ENCODE results near the gene SLC30A3. TPM values are rescaled to one million over a fixed set of nuclear protein-coding genes. Genes with fewer than 3 reads are reported as not detected.

Gene SLC30A3
- total and polyA plus RNA-seq, 3 donors from 2014 or later = 111 to 160 (median 130) TPM

- Histone ChIP-seq H3K9me3 (no peaks in the 10 kb centered on the region), H3K27ac (no peak overlapping the region), H3K4me3 (no peak overlapping the region), H3K36me3 (ENCODE audit: low read depth, missing control alignments) (no peaks in the 10 kb centered on the region), H3K4me1 (peaks cover 13% of the 10 kb centered on the region), H3K27me3 (no peaks in the 10 kb centered on the region)
- no peak for TF ChIP-seq CTCF (IDR thresholded peaks at IDR 0.05)
- TF ChIP-seq POLR2A (IDR thresholded peaks at IDR 0.05) = no peak
- DNase-seq = no peak
- WGBS, 2 donors = 90 to 92% methylated on average over 7 of the region's 7 CpGs
- intact Hi-C loops (cut with DNase I; ENCODE audit: low total_unique reads) = no loop called here
Observed at GRCh38 chr2:27256855-27257454, 5.9 kb downstream of the SLC30A3 start.

- intact Hi-C loops (cut with DNase I; ENCODE audit: low total_unique reads) = no loop called here
- TF ChIP-seq CTCF (IDR thresholded peaks at IDR 0.05) (no peak), POLR2A (IDR thresholded peaks at IDR 0.05) (no peak)
- no peak for DNase-seq
- WGBS, 2 donors = 45 to 56% methylated on average over 1 of the region's 1 CpG
- H3K36me3 ChIP-seq (ENCODE audit: low read depth, missing control alignments) = no peaks in the 10 kb centered on the region
- H3K4me1 ChIP-seq = peaks cover 8% of the 10 kb centered on the region
- no peak overlapping the region for H3K27ac ChIP-seq
- H3K9me3 ChIP-seq = no peaks in the 10 kb centered on the region
- no peak overlapping the region for H3K4me3 ChIP-seq
- H3K27me3 ChIP-seq = no peaks in the 10 kb centered on the region
Observed at GRCh38 chr2:27255660-27256059, 7.2 kb downstream of the SLC30A3 start.

GRCh38 chr2:27255187-27255586, 7.7 kb downstream of the SLC30A3 start:
- WGBS, 2 donors = 42 to 61% methylated on average over 13 of the region's 13 CpGs
- H3K27me3 ChIP-seq = no peaks in the 10 kb centered on the region
- peaks cover 13% of the 10 kb centered on the region for H3K4me1 ChIP-seq
- TF ChIP-seq CTCF (IDR thresholded peaks at IDR 0.05) = no peak
- no peak for TF ChIP-seq POLR2A (IDR thresholded peaks at IDR 0.05)
- H3K9me3 ChIP-seq = no peaks in the 10 kb centered on the region
- no peaks in the 10 kb centered on the region for H3K36me3 ChIP-seq (ENCODE audit: low read depth, missing control alignments)
- H3K4me3 ChIP-seq = no peak overlapping the region
- intact Hi-C loops (cut with DNase I; ENCODE audit: low total_unique reads) = no loop called here
- no peak overlapping the region for H3K27ac ChIP-seq
- DNase-seq = peak; percentile 67

- Histone ChIP-seq H3K27me3 (no peaks in the 10 kb centered on the region), H3K36me3 (ENCODE audit: low read depth, missing control alignments) (no peaks in the 10 kb centered on the region), H3K27ac (no peak overlapping the region), H3K4me1 (peaks cover 18% of the 10 kb centered on the region), H3K4me3 (no peak overlapping the region), H3K9me3 (no peaks in the 10 kb centered on the region)
- WGBS, 2 donors = 82 to 86% methylated on average over 13 of the region's 13 CpGs
- intact Hi-C loops (cut with DNase I; ENCODE audit: low total_unique reads) = no loop called here
- no peak for TF ChIP-seq CTCF (IDR thresholded peaks at IDR 0.05)
- TF ChIP-seq POLR2A (IDR thresholded peaks at IDR 0.05) = no peak
- DNase-seq = no peak
Observed at GRCh38 chr2:27251766-27252165, 11.1 kb downstream of the SLC30A3 start.

Measured in testis (tissue), 3 donors.